Stimulated activated CD4-positive, alpha-beta T cell treated with anti-CD3 and anti-CD28 coated beads, Interleukin-2, amount 100 ng/mL, for 48 hours (primary cell): Measurements from ENCODE around the gene ANK3.

Experiments used
- DNase-seq, 2 donors: peaks; one replicate each; pipeline ENCODE4 v3.0.0-alpha.2; 2020

Gene ANK3

DNA sequence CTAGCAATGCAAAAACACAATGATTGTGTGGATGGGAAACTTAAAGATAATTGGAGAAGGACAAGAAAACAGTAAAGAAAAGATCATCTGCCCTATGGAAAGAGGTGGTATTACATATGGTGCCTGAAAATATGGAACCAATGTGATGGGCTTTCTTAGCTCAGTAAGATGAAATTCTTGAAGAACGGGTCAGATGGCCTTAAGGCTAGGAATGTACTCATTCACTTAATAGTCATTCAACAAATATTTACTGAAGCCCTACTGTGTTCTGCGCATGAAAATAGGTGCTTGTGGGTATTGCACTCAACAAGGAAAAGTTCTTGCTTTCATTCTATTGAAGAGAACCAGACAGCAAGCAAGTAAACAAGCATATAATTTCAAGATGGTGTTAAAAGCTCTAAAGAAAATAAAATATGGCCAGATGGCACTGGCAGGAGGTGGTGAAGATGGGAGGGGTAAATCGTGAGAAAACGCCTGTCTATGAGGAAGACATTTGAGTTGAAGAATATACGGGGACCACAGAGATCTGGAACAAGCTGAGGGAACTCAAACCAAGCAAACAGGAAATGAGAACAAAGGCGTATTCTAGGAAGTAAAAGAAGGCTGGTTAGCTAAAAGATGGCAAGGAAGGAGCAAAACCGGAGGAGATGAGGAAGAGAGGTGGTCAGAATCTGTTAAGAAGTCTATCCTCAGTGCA is 179.7 kb downstream of the ANK3 start:
- no peak for DNase-seq

DNA sequence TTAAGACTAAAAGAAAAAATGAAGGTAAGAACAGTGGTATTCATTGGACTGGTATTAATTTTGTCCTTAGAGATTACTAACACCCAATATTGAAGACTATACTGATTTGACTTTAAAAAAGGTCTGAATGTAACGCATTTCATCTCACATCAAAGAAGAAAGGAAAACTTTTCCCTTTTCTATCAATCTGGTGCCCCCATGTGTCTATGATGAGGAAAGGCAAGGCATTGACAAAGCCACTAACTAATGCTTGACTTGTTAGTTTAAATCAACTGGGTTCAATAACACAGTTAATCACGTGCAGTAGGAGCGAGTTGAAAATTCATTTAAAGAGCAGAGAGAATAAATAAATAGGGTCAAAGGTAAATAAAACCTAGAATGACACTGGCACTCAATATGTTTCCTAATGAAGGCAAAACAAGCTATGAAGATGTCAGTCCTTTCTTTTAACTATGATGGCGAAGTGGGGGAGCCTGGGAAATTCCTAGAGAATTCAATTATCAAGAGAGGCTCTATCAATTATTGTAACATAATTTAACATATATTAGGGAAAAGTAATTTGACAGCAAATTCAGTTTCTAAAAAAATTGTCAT is 180.9 kb downstream of the ANK3 start:
- DNase-seq, result no peak

DNA sequence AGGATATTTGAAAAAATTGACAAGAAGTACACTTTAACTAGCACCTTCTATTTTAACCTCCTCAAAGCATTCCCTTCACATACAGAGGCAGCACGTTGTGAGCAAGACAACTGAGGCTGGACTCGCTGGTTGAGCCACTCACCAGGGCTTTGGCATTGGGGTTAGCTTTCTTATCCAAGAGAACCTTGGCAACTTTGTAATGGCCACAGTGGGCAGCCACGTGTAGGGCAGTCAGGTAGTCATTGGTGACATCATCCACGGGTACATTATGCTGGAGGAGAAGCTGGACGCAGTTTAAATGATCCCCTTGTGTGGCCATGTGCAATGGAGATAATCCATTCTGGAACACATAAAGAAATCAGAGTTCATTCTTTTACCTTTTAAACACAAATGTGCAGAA is 181.8 kb downstream of the ANK3 start:
- no peak for DNase-seq

DNA sequence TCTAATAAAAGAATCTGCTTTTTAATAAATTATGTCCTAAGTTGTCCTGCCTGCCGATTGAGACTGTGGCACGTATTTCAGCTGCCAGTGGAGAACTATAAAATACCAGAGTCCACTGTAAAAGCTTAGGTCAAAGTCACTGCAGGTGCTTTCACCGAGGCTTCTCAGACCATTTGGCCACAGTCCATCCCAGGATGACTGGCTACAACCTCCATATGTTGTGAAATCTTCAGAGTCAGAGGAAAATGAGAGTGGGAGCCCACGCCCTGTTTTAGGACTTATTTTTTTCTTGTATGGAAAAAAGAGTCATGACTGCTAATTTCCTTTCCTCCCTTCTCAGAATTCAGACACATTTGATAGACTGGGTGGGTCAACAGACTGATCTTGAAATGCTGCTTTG is 182.9 kb downstream of the ANK3 start:
- no peak for DNase-seq

DNA sequence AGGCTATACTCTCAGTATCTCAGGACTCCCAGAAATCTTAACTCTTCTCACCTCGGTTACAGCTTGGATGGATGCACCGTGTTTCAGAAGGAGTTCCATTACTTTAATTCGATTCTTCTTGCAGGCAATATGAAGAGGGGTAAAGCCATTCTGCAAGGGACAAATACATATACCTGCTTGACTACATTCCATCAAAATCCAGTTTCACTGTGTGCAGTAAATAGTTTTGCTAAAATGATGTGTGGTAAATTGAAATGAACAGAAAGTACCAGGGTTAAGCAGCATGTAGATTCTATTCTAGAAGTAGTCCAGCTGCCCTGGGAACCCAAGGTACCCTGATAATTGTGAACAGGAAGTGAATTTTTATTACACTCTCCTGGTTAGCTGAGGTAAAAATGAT is 183.9 kb downstream of the ANK3 start:
- no peak for DNase-seq

GRCh38 chr10:60203993-60204618 is 185.6 kb downstream of the ANK3 start:
- DNase-seq, result no peak

- no peak for DNase-seq
These were observed 189.0 kb downstream of the ANK3 start for GRCh38 chr10:60200682-60201053.

DNA sequence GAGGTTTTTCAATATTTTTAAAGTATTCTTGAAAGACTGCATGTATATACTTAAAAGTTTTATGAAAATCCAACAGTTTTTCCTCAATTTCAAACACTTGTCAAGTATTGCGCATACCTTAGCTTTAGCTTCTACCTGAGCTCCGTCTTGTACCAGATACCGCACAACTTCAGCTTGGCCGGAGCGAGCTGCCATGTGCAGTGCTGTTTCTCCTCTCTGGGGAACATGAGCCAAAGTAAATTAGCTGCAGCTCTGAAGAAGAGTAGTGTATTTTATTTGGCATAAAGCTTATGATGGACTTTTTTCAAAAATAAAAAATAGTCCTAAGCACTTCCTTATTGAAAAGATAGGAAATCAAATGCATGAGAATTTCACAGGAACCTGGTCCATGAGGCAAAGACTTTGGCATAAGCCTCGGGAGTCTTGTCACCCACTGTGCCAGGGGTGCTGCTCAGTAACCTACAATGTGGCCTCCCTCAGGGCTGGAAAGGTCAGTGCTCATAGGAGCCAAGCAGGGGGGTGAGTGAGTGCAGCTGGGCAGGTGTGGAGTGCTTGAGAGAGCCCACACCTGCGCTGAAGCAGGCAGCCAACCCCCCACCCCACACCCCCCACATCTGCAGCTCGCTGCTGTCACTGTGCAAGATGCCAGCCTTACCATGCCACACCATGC is 189.5 kb downstream of the ANK3 start:
- no peak for DNase-seq

- no peak for DNase-seq
These were observed 192.5 kb downstream of the ANK3 start for GRCh38 chr10:60197206-60197605.

DNA sequence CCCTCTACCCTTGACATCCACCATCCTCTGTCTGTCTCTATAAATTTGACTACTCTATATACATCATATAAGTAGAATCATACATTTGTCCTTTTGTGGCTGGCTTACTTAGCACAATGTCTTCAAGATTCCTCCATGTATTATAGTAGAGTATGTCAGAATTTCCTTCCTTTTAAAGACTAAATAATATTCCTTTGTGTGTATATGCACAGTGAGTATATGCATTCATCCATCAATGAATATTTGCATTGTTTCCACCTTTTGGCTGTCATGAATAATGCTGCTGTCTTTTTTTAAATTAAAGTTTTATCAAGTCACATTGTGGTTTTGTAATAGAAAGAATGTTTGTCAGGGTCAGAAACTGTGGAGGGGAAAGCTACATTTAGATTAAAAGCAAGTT is 195.3 kb downstream of the ANK3 start:
- no peak for DNase-seq

DNA sequence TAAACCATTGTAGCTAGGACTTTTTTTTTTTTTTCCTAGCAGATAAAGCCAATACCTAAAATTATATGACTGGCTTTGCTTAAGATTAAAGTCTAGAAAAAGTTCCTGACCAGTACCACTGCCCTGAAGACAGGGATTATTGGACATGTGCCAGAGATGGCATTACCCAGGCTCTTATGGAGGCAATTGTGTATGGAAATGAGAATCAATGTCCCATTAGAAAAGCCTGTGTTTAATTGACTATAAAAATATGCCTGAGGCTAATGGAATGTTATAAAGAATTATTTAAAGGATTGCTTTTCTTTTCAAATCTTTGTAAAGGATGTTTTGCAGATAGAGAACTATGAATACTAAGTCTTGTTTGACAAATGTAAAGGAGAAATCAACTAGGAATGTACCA is 196.7 kb downstream of the ANK3 start:
- DNase-seq, result no peak

DNA sequence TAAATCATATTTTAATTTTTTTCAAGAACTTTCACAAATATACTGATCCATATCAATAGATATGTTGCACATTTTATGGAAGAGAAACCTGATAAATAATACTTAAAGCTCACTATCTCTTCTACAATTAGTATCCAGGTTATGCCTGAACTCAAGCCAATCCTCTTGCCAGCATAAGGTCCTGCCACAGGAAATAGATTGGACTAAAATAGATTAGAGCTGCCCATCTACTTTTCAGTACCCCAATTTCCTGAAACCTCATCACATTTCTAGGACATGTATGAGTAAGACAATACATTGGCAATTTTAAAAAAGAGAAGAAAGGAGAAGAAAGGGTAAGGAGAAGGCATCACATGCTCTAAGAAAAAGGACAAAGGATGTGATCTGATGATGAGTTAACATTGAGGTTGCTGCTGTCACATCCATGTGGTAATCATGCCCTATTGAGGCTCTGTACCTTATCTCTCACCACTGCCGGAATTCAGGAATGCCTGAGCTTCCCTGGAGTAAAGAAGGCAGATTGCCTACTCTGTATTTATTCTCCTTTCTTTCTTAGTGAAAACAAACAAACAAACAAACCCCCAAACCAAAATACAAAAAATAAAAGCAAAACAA is 199.7 kb downstream of the ANK3 start:
- no peak for DNase-seq

- no peak for DNase-seq
These were observed 201.1 kb downstream of the ANK3 start for GRCh38 chr10:60188548-60188947.

DNA sequence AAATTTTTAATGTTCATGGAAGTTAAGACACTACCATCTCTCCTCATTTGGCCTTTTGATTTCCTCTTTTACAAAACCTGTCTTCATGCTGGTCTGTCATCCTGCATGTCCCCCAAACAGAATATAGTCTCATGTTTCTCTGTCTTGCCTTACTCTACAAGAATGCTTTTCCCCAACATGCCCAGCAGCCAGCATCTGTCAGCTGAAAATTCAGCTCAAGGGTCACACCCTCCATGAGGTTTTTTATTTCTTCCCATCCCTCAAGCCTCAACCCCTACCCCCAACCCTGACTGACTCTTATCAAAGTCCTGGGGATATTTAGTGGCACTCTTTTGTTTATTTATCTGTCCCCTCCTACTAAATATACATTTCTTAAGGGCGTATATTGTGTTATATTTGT is 202.0 kb downstream of the ANK3 start:
- no peak for DNase-seq

DNA sequence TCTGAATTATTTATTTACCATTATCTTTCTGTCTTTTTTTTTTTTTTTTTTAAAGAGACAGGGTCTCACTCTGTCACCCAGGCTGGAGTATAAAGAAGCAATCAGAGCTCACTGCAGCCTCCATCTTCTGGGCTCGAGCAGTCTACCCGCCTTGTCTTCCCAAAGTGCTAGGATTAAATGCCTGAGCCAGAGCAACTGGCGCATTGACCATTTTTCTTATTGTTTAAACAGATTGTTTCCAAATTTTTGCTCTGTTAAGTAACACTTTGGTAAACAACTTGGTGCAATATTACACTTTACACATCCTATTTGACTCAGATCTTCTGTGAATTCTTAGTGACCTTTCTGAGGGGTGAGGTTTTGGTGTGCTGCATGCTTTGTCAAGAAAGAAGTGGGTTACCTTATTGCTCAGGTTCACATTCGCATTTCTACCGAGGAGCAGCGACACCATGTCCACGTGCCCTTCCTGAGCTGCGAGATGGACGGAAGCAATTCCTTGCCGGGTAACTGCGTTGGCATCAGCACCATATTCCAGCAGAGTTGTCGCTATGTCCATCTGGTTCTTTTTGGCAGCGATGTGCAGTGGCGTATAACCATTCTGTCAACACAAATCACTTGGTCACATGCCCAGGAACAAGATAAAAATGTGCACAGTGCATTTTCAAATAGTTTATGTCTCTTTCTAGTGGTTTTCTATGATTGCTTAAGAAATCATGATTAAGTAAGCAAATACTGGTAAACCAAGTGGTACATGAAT is 203.2 kb downstream of the ANK3 start:
- no peak for DNase-seq

DNA sequence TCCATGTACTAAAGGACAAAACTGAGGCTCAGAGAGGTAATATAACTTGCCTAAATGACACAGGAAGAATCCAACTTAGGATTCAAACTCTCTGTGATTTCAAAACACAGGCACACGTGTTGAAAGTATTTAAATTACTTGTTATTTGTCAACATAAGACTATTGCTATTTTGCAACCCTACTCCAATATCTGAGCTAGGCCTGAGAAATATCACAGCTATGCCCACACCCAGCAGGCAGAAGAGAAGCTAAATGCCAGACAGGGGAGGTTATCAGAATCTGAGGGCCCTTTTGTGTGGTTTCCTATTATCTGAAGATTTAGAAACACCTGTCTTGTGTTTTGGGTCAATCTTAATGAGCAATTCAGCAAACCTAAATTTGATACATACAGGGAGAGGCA is 204.3 kb downstream of the ANK3 start:
- DNase-seq, result no peak

DNA sequence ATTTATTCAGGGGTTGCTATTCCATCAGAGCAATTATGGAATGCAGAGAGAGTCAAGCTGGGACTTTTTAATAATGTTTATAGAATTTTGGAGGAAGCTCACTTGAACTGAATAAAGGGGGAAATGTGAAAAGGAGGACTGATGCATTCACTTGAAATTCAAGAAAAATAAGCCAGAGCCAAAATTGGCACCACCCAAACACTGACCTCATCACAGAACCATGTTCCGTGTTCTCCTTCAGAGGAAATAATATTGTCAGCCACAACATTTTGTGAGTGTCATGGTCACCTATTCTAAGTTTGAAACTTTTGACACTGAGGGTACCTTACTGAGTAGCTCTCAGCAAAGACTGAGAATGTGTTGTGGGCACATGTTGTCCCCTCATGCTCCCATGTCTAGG is 207.0 kb downstream of the ANK3 start:
- DNase-seq, result no peak

DNA sequence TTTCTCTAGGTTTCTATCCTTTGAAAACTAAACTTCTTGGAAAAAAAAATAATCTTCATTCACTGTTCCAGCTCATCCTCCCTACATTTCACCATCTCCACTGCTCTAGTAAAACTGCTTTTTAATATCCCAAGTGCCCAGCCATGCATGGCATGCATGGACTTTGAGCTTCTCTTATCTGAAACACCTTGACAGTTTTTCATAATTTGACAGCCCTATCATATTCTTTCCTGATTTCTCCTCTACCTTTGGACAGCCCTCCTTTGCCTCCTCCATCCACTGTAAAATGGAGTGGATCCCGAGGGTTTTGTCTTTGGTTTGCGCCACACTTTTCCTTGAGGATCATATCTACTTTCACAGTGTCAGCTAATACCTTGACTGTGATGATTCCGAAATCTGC is 212.8 kb downstream of the ANK3 start:
- no peak for DNase-seq

- DNase-seq, result no peak
These were observed 214.2 kb downstream of the ANK3 start for GRCh38 chr10:60175441-60175971.

DNA sequence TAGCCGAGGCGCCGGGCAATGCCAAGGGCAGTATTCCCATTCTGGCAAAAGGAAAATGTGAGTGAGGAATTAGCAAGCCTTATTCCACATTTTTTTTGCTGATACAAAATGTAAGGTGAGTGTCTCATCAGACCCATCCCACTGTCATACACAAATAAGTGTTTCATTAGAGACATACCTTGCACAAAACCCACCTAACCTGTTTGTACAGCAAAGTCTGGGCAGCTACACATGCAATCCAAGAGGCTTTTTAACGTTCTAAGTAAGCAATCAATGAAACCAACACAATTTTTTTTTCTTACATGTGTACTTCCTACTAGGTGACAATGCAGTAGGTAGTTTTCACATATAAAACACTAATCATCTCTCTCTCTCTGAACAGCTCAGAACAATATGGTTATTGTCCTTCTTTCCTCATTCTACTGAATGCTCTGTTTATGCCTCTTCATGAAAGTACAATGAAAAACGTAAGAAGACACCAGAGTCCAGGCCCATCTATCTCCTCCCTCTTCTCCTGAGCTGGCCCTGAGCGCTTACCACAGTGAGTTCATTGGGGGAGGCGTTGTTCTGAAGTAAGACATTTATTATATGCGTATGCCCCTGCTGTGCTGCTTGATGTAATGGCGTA is 217.2 kb downstream of the ANK3 start:
- DNase-seq, result no peak

GRCh38 chr10:60171436-60172013 is 218.2 kb downstream of the ANK3 start:
- DNase-seq, result no peak

GRCh38 chr10:60170250-60170649 is 219.4 kb downstream of the ANK3 start:
- DNase-seq, result no peak
